HEK293 (cell line): ENCODE measurements around the gene NUSAP1.
"Not testable (repeated sequence)": the region's sequence is repeated elsewhere in the genome, so short reads cannot be mapped to it uniquely, and the experiment has no call there.

Experiments
- CTCF ChIA-PET: fragments of 350-600 bp; formaldehyde crosslinking; extraction: SDS; loops from one replicate; lab custom pipeline; 2021; ENCODE audit warnings: antibody characterized with exemption; lab: Yijun Ruan, JAX
- POLR2A ChIA-PET: fragments of 300-600 bp; formaldehyde crosslinking; extraction: SDS; loops from one replicate; lab custom pipeline; 2020; ENCODE audit warnings: antibody characterized with exemption, inconsistent platforms; lab: Yijun Ruan, JAX
- H3K27ac ChIP-seq: fragments of 200-500 bp; sonication (Bioruptor generic); 2 replicates; pipeline ENCODE4 v1.5.1; 2014; ENCODE audit warnings: low read depth, low read length, control low read depth, inconsistent platforms; ENCODE audit errors: extremely low read depth
- H3K36me3 ChIP-seq, 2 experiments: fragments of 200-500 bp in 1 of 2; sonication (Bioruptor generic) in 1 of 2; 1 replicate in 1 of 2; 2 replicates in 1 of 2; pipeline ENCODE4 v1.5.1; 2014 to 2017; ENCODE audit warnings: inconsistent platforms in 2 of 2, low read length in 2 of 2; ENCODE audit not compliant: control insufficient read depth in 2 of 2, insufficient read depth in 1 of 2
- H3K4me1 ChIP-seq: fragments of 200-500 bp; sonication (Bioruptor generic); 2 replicates; pipeline ENCODE4 v1.5.1; 2014; ENCODE audit warnings: mild to moderate bottlenecking, low read length, inconsistent platforms; ENCODE audit not compliant: control insufficient read depth, insufficient read depth
- H3K4me3 ChIP-seq: 2 replicates; pipeline ENCODE4 v1.5.1; 2011; ENCODE audit warnings: low read depth, mild to moderate bottlenecking, control low read depth, low read length, moderate library complexity
- H3K9me3 ChIP-seq: fragments of 200-500 bp; sonication (Bioruptor generic); 2 replicates; pipeline ENCODE4 v1.5.1; 2014; ENCODE audit warnings: low read depth, low read length, inconsistent platforms; ENCODE audit not compliant: control insufficient read depth, insufficient read depth
- BCL11B ChIP-seq: fragments of 450-650 bp; formaldehyde crosslinking; IDR thresholded peaks from 2 replicates; pipeline ENCODE4 v1.5.1; 2016; ENCODE audit warnings: low read depth, missing biosample characterization, missing genetic modification characterization
- KLF7 ChIP-seq: fragments of 450-650 bp; formaldehyde crosslinking; IDR thresholded peaks from 2 replicates; pipeline ENCODE4 v1.5.1; 2016; ENCODE audit warnings: missing biosample characterization, missing genetic modification characterization, borderline replicate concordance
- SALL2 ChIP-seq: fragments of 450-650 bp; formaldehyde crosslinking; IDR thresholded peaks from 2 replicates; pipeline ENCODE4 v1.5.0; 2017; ENCODE audit warnings: missing biosample characterization, mild to moderate bottlenecking, missing genetic modification characterization, borderline replicate concordance
- TRIM28 ChIP-seq: IDR thresholded peaks from 2 replicates; pipeline ENCODE4 v1.6.1; 2011; ENCODE audit warnings: low read length, control low read depth, borderline replicate concordance
- WT1 ChIP-seq: fragments of 450-650 bp; formaldehyde crosslinking; IDR thresholded peaks from 2 replicates; pipeline ENCODE4 v1.5.1; 2016; ENCODE audit warnings: missing biosample characterization, missing genetic modification characterization
- ZBTB49 ChIP-seq: fragments of 450-650 bp; formaldehyde crosslinking; IDR thresholded peaks from 2 replicates; pipeline ENCODE4 v1.5.1; 2016; ENCODE audit warnings: missing biosample characterization, missing genetic modification characterization, low read depth
- ZFP37 ChIP-seq: fragments of 450-650 bp; formaldehyde crosslinking; IDR thresholded peaks from 2 replicates; pipeline ENCODE4 v1.5.1; 2016; ENCODE audit warnings: missing biosample characterization, missing genetic modification characterization
- ZNF121 ChIP-seq: fragments of 450-650 bp; formaldehyde crosslinking; IDR thresholded peaks from 2 replicates; pipeline ENCODE4 v1.5.1; 2016; ENCODE audit warnings: missing biosample characterization, missing genetic modification characterization
- ZNF148 ChIP-seq: fragments of 450-650 bp; formaldehyde crosslinking; IDR thresholded peaks from 2 replicates; pipeline ENCODE4 v1.5.0; 2017; ENCODE audit warnings: missing biosample characterization, missing genetic modification characterization, borderline replicate concordance
- ZNF280C ChIP-seq: fragments of 450-650 bp; formaldehyde crosslinking; IDR thresholded peaks from 2 replicates; pipeline ENCODE4 v1.5.1; 2016; ENCODE audit warnings: missing biosample characterization, missing genetic modification characterization
- ZNF426 ChIP-seq: fragments of 450-650 bp; formaldehyde crosslinking; IDR thresholded peaks from 2 replicates; pipeline ENCODE4 v1.5.1; 2017; ENCODE audit warnings: missing biosample characterization, missing genetic modification characterization, mild to moderate bottlenecking, inconsistent platforms, moderate library complexity
- ZNF548 ChIP-seq: fragments of 450-650 bp; formaldehyde crosslinking; IDR thresholded peaks from 2 replicates; pipeline ENCODE4 v1.5.1; 2016; ENCODE audit warnings: missing biosample characterization, missing genetic modification characterization
- ZNF660 ChIP-seq: fragments of 450-650 bp; IDR thresholded peaks from 2 replicates; pipeline ENCODE4 v1.5.1; 2018; ENCODE audit warnings: missing biosample characterization, mild to moderate bottlenecking, missing genetic modification characterization
- TF ChIP-seq, protein P1 (sequence below): fragments of 450-650 bp; formaldehyde crosslinking; IDR thresholded peaks from 2 replicates; pipeline ENCODE4 v1.5.1; 2016; ENCODE audit warnings: missing biosample characterization, missing genetic modification characterization

Gene NUSAP1

DNA sequence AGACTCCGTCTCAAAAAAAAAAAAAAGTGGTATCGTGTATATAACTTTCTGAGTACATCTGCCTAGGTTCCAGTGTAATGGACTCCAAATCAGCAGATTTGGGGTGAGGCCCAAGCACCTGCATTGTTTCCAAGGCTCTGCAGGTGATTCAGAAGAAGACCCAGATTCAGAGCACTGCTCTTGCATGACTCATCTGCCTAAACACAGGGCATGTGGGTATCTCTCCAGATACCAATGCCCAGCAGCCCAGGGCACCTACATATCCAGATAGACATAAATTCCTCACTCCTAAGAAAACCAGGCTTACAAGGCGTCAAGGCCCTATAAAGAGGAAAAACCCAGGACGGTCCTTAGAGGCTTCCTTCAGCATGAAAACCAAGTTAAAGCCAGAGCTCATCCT lies 45.3 kb downstream of the NUSAP1 start:
- H3K36me3 ChIP-seq = peaks cover 40 to 76% of the 10 kb centered on the region in 2 experiments
- TF ChIP-seq, protein P1, sequence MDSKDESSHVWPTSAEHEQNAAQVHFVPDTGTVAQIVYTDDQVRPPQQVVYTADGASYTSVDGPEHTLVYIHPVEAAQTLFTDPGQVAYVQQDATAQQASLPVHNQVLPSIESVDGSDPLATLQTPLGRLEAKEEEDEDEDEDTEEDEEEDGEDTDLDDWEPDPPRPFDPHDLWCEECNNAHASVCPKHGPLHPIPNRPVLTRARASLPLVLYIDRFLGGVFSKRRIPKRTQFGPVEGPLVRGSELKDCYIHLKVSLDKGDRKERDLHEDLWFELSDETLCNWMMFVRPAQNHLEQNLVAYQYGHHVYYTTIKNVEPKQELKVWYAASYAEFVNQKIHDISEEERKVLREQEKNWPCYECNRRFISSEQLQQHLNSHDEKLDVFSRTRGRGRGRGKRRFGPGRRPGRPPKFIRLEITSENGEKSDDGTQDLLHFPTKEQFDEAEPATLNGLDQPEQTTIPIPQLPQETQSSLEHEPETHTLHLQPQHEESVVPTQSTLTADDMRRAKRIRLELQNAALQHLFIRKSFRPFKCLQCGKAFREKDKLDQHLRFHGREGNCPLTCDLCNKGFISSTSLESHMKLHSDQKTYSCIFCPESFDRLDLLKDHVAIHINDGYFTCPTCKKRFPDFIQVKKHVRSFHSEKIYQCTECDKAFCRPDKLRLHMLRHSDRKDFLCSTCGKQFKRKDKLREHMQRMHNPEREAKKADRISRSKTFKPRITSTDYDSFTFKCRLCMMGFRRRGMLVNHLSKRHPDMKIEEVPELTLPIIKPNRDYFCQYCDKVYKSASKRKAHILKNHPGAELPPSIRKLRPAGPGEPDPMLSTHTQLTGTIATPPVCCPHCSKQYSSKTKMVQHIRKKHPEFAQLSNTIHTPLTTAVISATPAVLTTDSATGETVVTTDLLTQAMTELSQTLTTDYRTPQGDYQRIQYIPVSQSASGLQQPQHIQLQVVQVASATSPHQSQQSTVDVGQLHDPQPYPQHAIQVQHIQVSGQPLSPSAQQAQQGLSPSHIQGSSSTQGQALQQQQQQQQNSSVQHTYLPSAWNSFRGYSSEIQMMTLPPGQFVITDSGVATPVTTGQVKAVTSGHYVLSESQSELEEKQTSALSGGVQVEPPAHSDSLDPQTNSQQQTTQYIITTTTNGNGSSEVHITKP (tag by site-specific recombination) = no peak
- TF ChIP-seq ZFP37 = no peak
- TF ChIP-seq ZNF426 (tag by site-specific recombination) = no peak
- TF ChIP-seq ZNF548 = no peak
- no peak for TF ChIP-seq ZNF660 (tag by site-specific recombination)
- no peak for TF ChIP-seq ZBTB49 (tag by site-specific recombination)
- no peak for TF ChIP-seq TRIM28
- TF ChIP-seq WT1 (tag by site-specific recombination) = no peak
- no peak for TF ChIP-seq BCL11B (tag by site-specific recombination)
- TF ChIP-seq SALL2 (tag by site-specific recombination) = no peak
- no peak for TF ChIP-seq ZNF280C (tag by site-specific recombination)
- TF ChIP-seq KLF7 (tag by site-specific recombination) = no peak
- TF ChIP-seq ZNF148 = no peak
- no peak overlapping the region for H3K27ac ChIP-seq
- no peak overlapping the region for H3K4me3 ChIP-seq
- no peaks in the 10 kb centered on the region for H3K4me1 ChIP-seq
- ChIA-PET POLR2A (interaction anchor here (0.7 kb wide), 1 partner anchor 306 kb away, joined by 3 read pairs; no protein-coding TSS in a partner anchor), CTCF (no interaction called here)
- H3K9me3 ChIP-seq = no peaks in the 10 kb centered on the region

GRCh38 chr15:41383974-41384749 lies 51.5 kb downstream of the NUSAP1 start:
- POLR2A ChIA-PET, H3K9me3 ChIP-seq, H3K27ac ChIP-seq, H3K4me1 ChIP-seq, H3K4me3 ChIP-seq: not testable (repeated sequence)
- 0 out of 2 replicates have a peak, but pooled peaks have one; percentile 30 for TF ChIP-seq ZNF121 (tag by site-specific recombination)
- CTCF ChIA-PET = interaction anchor here (0.6 kb wide), 1 partner anchor 17 kb away, joined by 4 read pairs; no protein-coding TSS in a partner anchor
- H3K36me3 ChIP-seq = peaks cover 4 to 31% of the 10 kb centered on the region in 2 experiments; a peak in 2 of 3 replicates
